Gastrocnemius medialis (tissue), 4 donors: ENCODE measurements around the gene DMXL1. TPM values are rescaled to one million over a fixed set of nuclear protein-coding genes. Genes with fewer than 3 reads are reported as not detected.

ENCODE experiments used
- ATAC-seq, 2 donors: fragments of 150-250 bp; one replicate each; pipeline ENCODE4 v1.9.1; 2016
- DNase-seq, 2 donors: peaks; one replicate each; pipeline ENCODE4 v3.0.0-alpha.2; 2019
- H3K27ac ChIP-seq, 4 donors: fragments of 200-600 bp; sonication (generic); 1 replicate in 1 of 4; 2 replicates in 3 of 4; pipeline ENCODE4 v1.5.1; 2016 to 2018; ENCODE audit warnings: mild to moderate bottlenecking in 2 of 4, moderate library complexity in 1 of 4
- H3K27me3 ChIP-seq, 3 donors: fragments of 200-600 bp; sonication (generic) in 2 of 3; 1 replicate in 1 of 3; 2 replicates in 2 of 3; pipeline versions ENCODE4 v1.5.1 to v1.6.0; 2016 to 2019; ENCODE audit warnings: mild to moderate bottlenecking in 1 of 3, moderate library complexity in 1 of 3
- H3K36me3 ChIP-seq, 2 donors: fragments of 200-600 bp; sonication (generic) in 1 of 2; one replicate each; pipeline ENCODE4 v1.5.1; 2017 to 2018
- H3K4me1 ChIP-seq, 2 donors: fragments of 200-600 bp; sonication (generic) in 1 of 2; one replicate each; pipeline ENCODE4 v1.5.1; 2016 to 2017; ENCODE audit warnings: mild to moderate bottlenecking in 2 of 2
- H3K4me3 ChIP-seq, 4 donors: fragments of 200-600 bp; sonication (generic) in 3 of 4; 1 replicate in 1 of 4; 2 replicates in 3 of 4; pipeline ENCODE4 v1.5.1; 2016 to 2019; ENCODE audit warnings: mild to moderate bottlenecking in 2 of 4
- H3K9me3 ChIP-seq, 3 donors: fragments of 200-600 bp; sonication (generic) in 2 of 3; 1 replicate in 1 of 3; 2 replicates in 2 of 3; pipeline ENCODE4 v1.5.1; 2016 to 2019
- CTCF ChIP-seq, 5 experiments: fragments of 450-650 bp in 3 of 5; fragments of 200-600 bp in 2 of 5; sonication (generic) in 2 of 5; IDR thresholded peaks in 4 of 5; conservative IDR thresholded peaks in 1 of 5; 1 replicate in 4 of 5; 2 replicates in 1 of 5; pipeline ENCODE4 v1.5.1; 2016 to 2019; ENCODE audit warnings: antibody characterized with exemption in 5 of 5, mild to moderate bottlenecking in 3 of 5, moderate library complexity in 3 of 5
- POLR2A ChIP-seq, 2 donors: fragments of 450-650 bp; IDR thresholded peaks; one replicate each; pipeline ENCODE4 v1.6.1; 2017; ENCODE audit warnings: antibody characterized with exemption in 2 of 2, mild to moderate bottlenecking in 2 of 2, moderate library complexity in 2 of 2
- in situ Hi-C, 4 donors: fragments of 200-750 bp; cut with MboI; loops; one replicate each; pipeline versions ENCODE4 v1.15.0 to v1.8.0; 2017; ENCODE audit warnings: low sequenced_read_pairs in 4 of 4
- intact Hi-C: fragments of 100-400 bp; cut with DNase I; formaldehyde crosslinking; loops from one replicate; pipeline ENCODE4 v1.15.1; 2023; ENCODE audit warnings: low total_unique reads
- total RNA-seq, 4 donors: library from RNA; depleted of rRNA; stranded (reverse); fragments of >200 nt; gene quantifications; one replicate each; pipeline versions ENCODE4 v1.1.0 to v1.2.3, GENCODE V29; 2016

The DMXL1 gene
- total RNA-seq, 4 donors from 2014 or later = 17.8 to 31.1 (median 24.3) TPM

- DNase-seq (no peak), ATAC-seq (no peak)
- TF ChIP-seq POLR2A (IDR thresholded peaks at IDR 0.05) = no peak
- no peak for TF ChIP-seq CTCF (IDR thresholded peaks at IDR 0.05 in 4 of 5, conservative IDR thresholded peaks at IDR 0.05 in 1 of 5)
- H3K27ac ChIP-seq = no peak overlapping the region
- intact Hi-C loops (no loop called here), in situ Hi-C loops (no loop called here)
- no peak overlapping the region for H3K4me3 ChIP-seq
- H3K27me3 ChIP-seq = no peaks in the 10 kb centered on the region
- H3K4me1 ChIP-seq = no peaks in the 10 kb centered on the region
- no peaks in the 10 kb centered on the region for H3K36me3 ChIP-seq
- no peaks in the 10 kb centered on the region for H3K9me3 ChIP-seq
Observed at GRCh38 chr5:119028575-119028974, 42.3 kb upstream of the DMXL1 start.

- H3K9me3 ChIP-seq = no peaks in the 10 kb centered on the region
- no peaks in the 10 kb centered on the region for H3K36me3 ChIP-seq
- TF ChIP-seq CTCF (IDR thresholded peaks at IDR 0.05 in 4 of 5, conservative IDR thresholded peaks at IDR 0.05 in 1 of 5) (no peak), POLR2A (IDR thresholded peaks at IDR 0.05) (no peak)
- in situ Hi-C loops = no loop called here
- no peak overlapping the region for H3K27ac ChIP-seq
- ATAC-seq (no peak), DNase-seq (no peak)
- no peaks in the 10 kb centered on the region for H3K27me3 ChIP-seq
- intact Hi-C loops = no loop called here
- no peaks in the 10 kb centered on the region for H3K4me1 ChIP-seq
- H3K4me3 ChIP-seq = no peak overlapping the region
Observed at GRCh38 chr5:119031011-119031886, 39.6 kb upstream of the DMXL1 start.

GRCh38 chr5:119031905-119032304 is 39.0 kb upstream of the DMXL1 start:
- intact Hi-C loops = no loop called here
- no peak for DNase-seq
- in situ Hi-C loops = no loop called here

GRCh38 chr5:119032656-119033055 is 38.2 kb upstream of the DMXL1 start:
- in situ Hi-C loops (no loop called here), intact Hi-C loops (no loop called here)
- DNase-seq = no peak
- H3K27me3 ChIP-seq = no peaks in the 10 kb centered on the region
- no peak overlapping the region for H3K4me3 ChIP-seq
- H3K9me3 ChIP-seq = no peaks in the 10 kb centered on the region
- no peaks in the 10 kb centered on the region for H3K36me3 ChIP-seq
- no peak for ATAC-seq
- H3K4me1 ChIP-seq = no peaks in the 10 kb centered on the region
- TF ChIP-seq CTCF (IDR thresholded peaks at IDR 0.05 in 4 of 5, conservative IDR thresholded peaks at IDR 0.05 in 1 of 5) (no peak), POLR2A (IDR thresholded peaks at IDR 0.05) (no peak)
- no peak overlapping the region for H3K27ac ChIP-seq

More at GRCh38 chr5:119031905-119032304, 39.0 kb upstream of the DMXL1 start:
- no peak for ATAC-seq
- Histone ChIP-seq H3K27ac (no peak overlapping the region), H3K9me3 (no peaks in the 10 kb centered on the region), H3K27me3 (no peaks in the 10 kb centered on the region), H3K4me3 (no peak overlapping the region), H3K4me1 (no peaks in the 10 kb centered on the region), H3K36me3 (no peaks in the 10 kb centered on the region)
- TF ChIP-seq POLR2A (IDR thresholded peaks at IDR 0.05) = no peak
- TF ChIP-seq CTCF (IDR thresholded peaks at IDR 0.05 in 4 of 5, conservative IDR thresholded peaks at IDR 0.05 in 1 of 5) = no peak
